ENCODE measurements around the gene VPS13D. TPM values are rescaled to one million over a fixed set of nuclear protein-coding genes. Genes with fewer than 3 reads are reported as not detected.

The VPS13D gene
- total RNA-seq, 1 experiment from 2014 or later, result 31.6 TPM

GRCh38 chr1:12420171-12420570 lies 190.3 kb downstream of the VPS13D start:
- ChIA-PET CTCF (no interaction called here), POLR2A (no interaction called here), RAD21 (ENCODE audit: low non-redundant PET in 1 of 2, low total read pairs in 2 of 2, uncharacterized antibody in 2 of 2, unreplicated experiment in 2 of 2) (no interaction called here)
- intact Hi-C loops (cut with micrococcal nuclease), result no loop called here
- Histone ChIP-seq H3K79me2 (ENCODE audit: insufficient read depth, low read length) (no peaks in the 10 kb centered on the region), H3K27ac (ENCODE audit: low read depth, low read length) (no peak overlapping the region), H3K27me3 (ENCODE audit: insufficient read depth, low read length) (no peaks in the 10 kb centered on the region), H4K20me1 (ENCODE audit: insufficient read depth) (no peaks in the 10 kb centered on the region), H3K4me1 (ENCODE audit: control insufficient read depth in 1 of 2, insufficient read depth in 2 of 2, low read length in 2 of 2) (peaks cover 0 to 13% of the 10 kb centered on the region in 2 experiments; a peak in 2 of 4 replicates), H2AFZ (ENCODE audit: low read depth, low read length, poor library complexity, severe bottlenecking) (no peak overlapping the region), H3K4me2 (ENCODE audit: low read length) (no peak overlapping the region), H3K9me3 (ENCODE audit: control insufficient read depth in 1 of 2, insufficient read depth in 1 of 2, low read depth in 1 of 2, low read length in 2 of 2) (no peaks in the 10 kb centered on the region), H3K9ac (ENCODE audit: low read length) (no peak overlapping the region), H3K4me3 (replicated peaks in 1 of 2; ENCODE audit: low read depth in 1 of 2, low read length in 2 of 2) (no peak overlapping the region), H3K9me2 (ENCODE audit: insufficient read depth) (no peaks in the 10 kb centered on the region), H3K36me3 (ENCODE audit: control insufficient read depth in 1 of 2, insufficient read depth in 2 of 2, low read length in 2 of 2) (0 out of 4 replicates have a peak, but pooled peaks cover 0 to 13% of the 10 kb centered on the region in 2 experiments)
- ATAC-seq (no peak), DNase-seq (ENCODE audit: low read depth, low spot score) (no peak)
- TF ChIP-seq EZH2phosphoT487 (IDR thresholded peaks at IDR 0.05; ENCODE audit: borderline replicate concordance), result no peak
- no peak for TF ChIP-seq POLR2A (IDR thresholded peaks at IDR 0.05; ENCODE audit: borderline replicate concordance, extremely low read depth, insufficient read depth, insufficient read length)
- no peak for TF ChIP-seq CBX3 (IDR thresholded peaks at IDR 0.05; ENCODE audit: low read depth)
- no peak for TF ChIP-seq POLR2AphosphoS5 (IDR thresholded peaks at IDR 0.05; ENCODE audit: low read depth, low read length)
- TF ChIP-seq ATF3 (IDR thresholded peaks at IDR 0.05), result no peak
- TF ChIP-seq ZNF274 (IDR thresholded peaks at IDR 0.05; ENCODE audit: low read depth, low read length), result no peak
- TF ChIP-seq YY1 (IDR thresholded peaks at IDR 0.05; ENCODE audit: extremely low read depth, insufficient replicate concordance, low read depth, low read length), result no peak
- no peak for TF ChIP-seq JUND (IDR thresholded peaks at IDR 0.05)
- no peak for TF ChIP-seq ELF1 (IDR thresholded peaks at IDR 0.05; ENCODE audit: borderline replicate concordance, low read depth)
- TF ChIP-seq, protein P1, sequence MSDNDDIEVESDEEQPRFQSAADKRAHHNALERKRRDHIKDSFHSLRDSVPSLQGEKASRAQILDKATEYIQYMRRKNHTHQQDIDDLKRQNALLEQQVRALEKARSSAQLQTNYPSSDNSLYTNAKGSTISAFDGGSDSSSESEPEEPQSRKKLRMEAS (IDR thresholded peaks at IDR 0.05), result no peak
- no peak for TF ChIP-seq EZH2 (IDR thresholded peaks at IDR 0.05)
- no peak for TF ChIP-seq EGR1 (IDR thresholded peaks at IDR 0.05; ENCODE audit: low read depth)
- TF ChIP-seq CEBPB (IDR thresholded peaks at IDR 0.05; ENCODE audit: low read depth), result no peak
- TF ChIP-seq ZBTB33 (IDR thresholded peaks at IDR 0.05; ENCODE audit: extremely low read depth, insufficient replicate concordance, low read length), result no peak
- TF ChIP-seq FOSL1 (IDR thresholded peaks at IDR 0.05; ENCODE audit: low read depth), result no peak
- no peak for TF ChIP-seq TCF7L2 (IDR thresholded peaks at IDR 0.05; ENCODE audit: borderline replicate concordance, extremely low read depth, insufficient read depth, insufficient read length)
- TF ChIP-seq CTCF (IDR thresholded peaks at IDR 0.05 in 2 of 3, conservative IDR thresholded peaks at IDR 0.05 in 1 of 3; ENCODE audit: borderline replicate concordance in 1 of 3, insufficient read depth in 1 of 3, low read depth in 2 of 3, low read length in 2 of 3), result no peak
- TF ChIP-seq SIN3A (IDR thresholded peaks at IDR 0.05; ENCODE audit: low read depth), result no peak
- TF ChIP-seq SP1 (IDR thresholded peaks at IDR 0.05; ENCODE audit: low read depth), result no peak
- TF ChIP-seq SRF (IDR thresholded peaks at IDR 0.05; ENCODE audit: low read depth), result no peak
- BruUV-seq (replicated peaks), result no TSS peak

Data from HCT116 (cell line).